Natural killer cell (primary cell): ENCODE measurements around the gene LTB4R. TPM values are rescaled to one million over a fixed set of nuclear protein-coding genes. Genes with fewer than 3 reads are reported as not detected.

Experiments
- ATAC-seq, 3 donors: fragments of 150-1000 bp in 2 of 3; fragments of 200-7000 bp in 1 of 3; cut with Tn5 transposase; 1 replicate in 1 of 3; 2 replicates in 2 of 3; pipeline ENCODE4 v1.10.0; 2021; ENCODE audit warnings: mild to moderate bottlenecking in 2 of 3, moderate library complexity in 2 of 3
- DNase-seq, 2 donors: peaks; one replicate each; pipeline versions ENCODE4 v3.0.0 to v3.0.0-alpha.2; 2013 to 2021; ENCODE audit warnings: mixed read lengths in 1 of 2
- H3K27ac ChIP-seq: one replicate; pipeline ENCODE4 v1.5.1; 2013; ENCODE audit warnings: mild to moderate bottlenecking, low read length
- H3K27me3 ChIP-seq: one replicate; pipeline ENCODE4 v1.6.1; 2013; ENCODE audit warnings: low read length; ENCODE audit not compliant: control insufficient read depth, insufficient read depth
- H3K36me3 ChIP-seq: one replicate; pipeline ENCODE4 v1.6.1; 2013; ENCODE audit warnings: low read length; ENCODE audit not compliant: control insufficient read depth, insufficient read depth
- H3K4me1 ChIP-seq: one replicate; pipeline ENCODE4 v1.6.1; 2013; ENCODE audit warnings: low read length; ENCODE audit not compliant: control insufficient read depth, insufficient read depth
- H3K4me3 ChIP-seq: one replicate; pipeline ENCODE4 v1.5.1; 2013; ENCODE audit warnings: low read length
- H3K9me3 ChIP-seq: one replicate; pipeline ENCODE4 v1.6.1; 2013; ENCODE audit warnings: low read length; ENCODE audit not compliant: control insufficient read depth, insufficient read depth
- H3K27ac Mint-ChIP-seq, 2 donors: one replicate each; pipeline ENCODE4 v1.8.0; 2022; ENCODE audit warnings: mild to moderate bottlenecking in 2 of 2, mixed read lengths in 2 of 2, moderate library complexity in 1 of 2
- H3K27me3 Mint-ChIP-seq, 2 donors: one replicate each; pipeline ENCODE4 v1.8.0; 2022; ENCODE audit warnings: low read depth in 2 of 2, mixed read lengths in 2 of 2
- H3K36me3 Mint-ChIP-seq: one replicate; pipeline ENCODE4 v1.8.0; 2022; ENCODE audit warnings: mixed read lengths
- H3K4me1 Mint-ChIP-seq, 2 donors: one replicate each; pipeline ENCODE4 v1.8.0; 2022; ENCODE audit warnings: mixed read lengths in 2 of 2
- H3K4me3 Mint-ChIP-seq: one replicate; pipeline ENCODE4 v1.8.0; 2022; ENCODE audit warnings: mild to moderate bottlenecking, moderate library complexity, mixed read lengths
- H3K9me3 Mint-ChIP-seq, 2 donors: one replicate each; pipeline ENCODE4 v1.8.0; 2022; ENCODE audit warnings: mixed read lengths in 2 of 2
- CTCF ChIP-seq: fragments of 200-600 bp; IDR thresholded peaks from one replicate; pipeline ENCODE4 v1.8.0; 2022; ENCODE audit warnings: antibody characterized with exemption
- WGBS: methylation state at CpG from one replicate; pipeline ENCODE4 v1.1.7; 2013; ENCODE audit warnings: missing lambda C conversion rate; ENCODE audit not compliant: insufficient coverage; 5-methylcytosine and 5-hydroxymethylcytosine counted together
- intact Hi-C: fragments of 100-400 bp; cut with micrococcal nuclease; formaldehyde crosslinking; loops from one replicate; pipeline ENCODE4 v1.14.2; 2022
- total RNA-seq, 4 donors: library from RNA; stranded (reverse); fragments of 120-200 nt in 1 of 4; gene quantifications; one replicate each; pipeline versions ENCODE4 v1.2.3 to v1.2.4, GENCODE V29; 2013 to 2022

The LTB4R gene
- total RNA-seq, 3 donors from 2014 or later (not counting 1 experiment from before 2014, with no cell fraction given) = 33.5 to 55.7 (median 49.7) TPM

- Histone ChIP-seq H3K9me3 (no peaks in the 10 kb centered on the region), H3K4me1 (peaks cover 39% of the 10 kb centered on the region), H3K27ac (no peak overlapping the region), H3K4me3 (no peak overlapping the region), H3K27me3 (no peaks in the 10 kb centered on the region), H3K36me3 (no peaks in the 10 kb centered on the region)
- WGBS = 95% methylated on average over 2 of the region's 3 CpGs
- peaks cover 0 to 5% of the 10 kb centered on the region in 2 donors for H3K27me3 Mint-ChIP-seq
- H3K9me3 Mint-ChIP-seq = no peaks in the 10 kb centered on the region
- DNase-seq (no peak), ATAC-seq (no peak)
- H3K27ac Mint-ChIP-seq = peak overlapping the region in 1 of 2 donors; percentile 49
- H3K4me1 Mint-ChIP-seq = peaks cover 43 to 50% of the 10 kb centered on the region in 2 donors
- TF ChIP-seq CTCF = no peak
- no peaks in the 10 kb centered on the region for H3K36me3 Mint-ChIP-seq
- intact Hi-C loops = no loop called here
- H3K4me3 Mint-ChIP-seq = no peak overlapping the region
Measured at GRCh38 chr14:24317141-24317928, 6.0 kb downstream of the LTB4R start.

- Histone ChIP-seq H3K9me3 (no peaks in the 10 kb centered on the region), H3K27me3 (peaks cover 2% of the 10 kb centered on the region), H3K36me3 (no peaks in the 10 kb centered on the region), H3K4me3 (no peak overlapping the region), H3K27ac (no peak overlapping the region), H3K4me1 (peaks cover 13% of the 10 kb centered on the region)
- no peak for ATAC-seq
- intact Hi-C loops = no loop called here
- H3K4me3 Mint-ChIP-seq = no peak overlapping the region
- H3K9me3 Mint-ChIP-seq = no peaks in the 10 kb centered on the region
- H3K4me1 Mint-ChIP-seq = peaks cover 7 to 14% of the 10 kb centered on the region in 2 donors
- H3K36me3 Mint-ChIP-seq = no peaks in the 10 kb centered on the region
- peaks cover 0 to 8% of the 10 kb centered on the region in 2 donors for H3K27me3 Mint-ChIP-seq
- 94% methylated on average over 13 of the region's 14 CpGs for WGBS
- no peak overlapping the region for H3K27ac Mint-ChIP-seq
- TF ChIP-seq CTCF = no peak
- no peak for DNase-seq
Measured at GRCh38 chr14:24321212-24321975, 10.1 kb downstream of the LTB4R start.

- ATAC-seq (no peak), DNase-seq (no peak)
- H3K27ac Mint-ChIP-seq = no peak overlapping the region
- H3K4me1 Mint-ChIP-seq = peaks cover 7 to 18% of the 10 kb centered on the region in 2 donors
- 94% methylated on average over 10 of the region's 10 CpGs for WGBS
- H3K27ac ChIP-seq = no peak overlapping the region
- H3K9me3 Mint-ChIP-seq = no peaks in the 10 kb centered on the region
- TF ChIP-seq CTCF = no peak
- H3K27me3 ChIP-seq = peaks cover 2% of the 10 kb centered on the region
- H3K27me3 Mint-ChIP-seq = peaks cover 0 to 8% of the 10 kb centered on the region in 2 donors
- intact Hi-C loops = no loop called here
- H3K4me3 Mint-ChIP-seq = no peak overlapping the region
- H3K9me3 ChIP-seq = no peaks in the 10 kb centered on the region
- no peak overlapping the region for H3K4me3 ChIP-seq
- H3K36me3 ChIP-seq = no peaks in the 10 kb centered on the region
- peaks cover 25% of the 10 kb centered on the region for H3K4me1 ChIP-seq
- no peaks in the 10 kb centered on the region for H3K36me3 Mint-ChIP-seq
Measured at GRCh38 chr14:24322672-24323071, 11.4 kb downstream of the LTB4R start.
